ENCODE data around the gene CITED1. TPM values are rescaled to one million over a fixed set of nuclear protein-coding genes. Genes with fewer than 3 reads are reported as not detected.

CITED1 gene
- total and polyA plus RNA-seq, 2 of the 13 experiments (the other 11 are each of a cell fraction or from before 2014, with no cell fraction given): 0.09 TPM; not detected in 1

DNA sequence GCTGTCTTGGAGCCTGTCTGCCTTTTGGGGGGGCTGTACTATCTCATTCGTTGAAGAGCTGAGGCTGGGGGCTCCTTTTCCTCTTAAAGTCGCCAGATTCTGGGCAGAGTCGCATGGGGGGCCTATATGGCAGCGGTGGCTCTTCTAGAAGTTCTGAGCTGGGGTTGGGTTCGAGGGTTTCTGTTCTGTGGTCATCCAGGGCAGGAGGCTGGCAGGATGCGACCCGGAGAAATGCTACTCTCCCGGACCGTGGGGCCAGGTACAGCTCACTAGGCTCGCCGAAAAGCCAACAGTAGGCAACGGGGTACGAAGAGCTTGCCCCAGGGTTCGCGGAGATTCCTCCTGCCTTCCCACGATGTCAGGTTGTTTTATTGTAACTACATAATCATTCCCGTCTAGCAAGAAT, 1.9 kb upstream of the CITED1 start:
- Histone ChIP-seq H3K9ac (ENCODE audit: insufficient read depth, low read depth, low read length) (no peak overlapping the region), H4K20me1 (ENCODE audit: insufficient read depth, low read length) (no peaks in the 10 kb centered on the region), H3K4me2 (ENCODE audit: low read depth, low read length) (peak overlapping the region; percentile 72; the same call in 1 of the 2 replicates), H2AFZ (ENCODE audit: low read length) (no peak overlapping the region), H3K27ac (ENCODE audit: extremely low read length, insufficient read depth, low read length) (no peak overlapping the region), H3K4me1 (ENCODE audit: insufficient read depth, low read length) (peaks cover 30% of the 10 kb centered on the region), H3K9me3 (ENCODE audit: low read length) (no peaks in the 10 kb centered on the region), H3K27me3 (ENCODE audit: control insufficient read depth in 1 of 2, insufficient read depth in 2 of 2, low read length in 2 of 2) (peaks cover 6 to 55% of the 10 kb centered on the region in 2 experiments; a peak in 4 of 5 replicates), H3K4me3 (replicated peaks in 1 of 3; ENCODE audit: insufficient read depth in 1 of 3, low read depth in 2 of 3, low read length in 3 of 3) (peak overlapping the region in 2 of 3 experiments; percentile 30 to 60; a peak in 1 of 6 replicates), H3K79me2 (ENCODE audit: insufficient read depth, low read length) (no peaks in the 10 kb centered on the region), H3K36me3 (replicated peaks in 1 of 2; ENCODE audit: control insufficient read depth in 1 of 2, insufficient read depth in 2 of 2, low read length in 2 of 2) (no peaks in the 10 kb centered on the region)
- intact Hi-C loops (cut with micrococcal nuclease; ENCODE audit: unreplicated experiment): no loop called here
- CTCF ChIA-PET (ENCODE audit: low intra/inter-chr PET ratio, low total read pairs): no interaction called here
- POLR2A ChIA-PET: no interaction called here
- FAIRE-seq (no peak), ATAC-seq (no peak; the same call in 2 of the 3 replicates), DNase-seq (ENCODE audit: low spot score) (no peak)
- 4% methylated on average over 4 of the region's 17 CpGs for WGBS (ENCODE audit: low lambda C conversion rate)
- in situ Hi-C loops (cut with HindIII; ENCODE audit: extremely low pct_ligation_motif_present, low pct_unique_long_range_greater_than_20kb): loop anchor here (10.0 kb wide), 1 partner anchor 237 kb away; no protein-coding TSS in a partner anchor
- no TSS peak for BruUV-seq (replicated peaks)
- TF ChIP-seq ZNF775 (CRISPR knock-in tag; IDR thresholded peaks at IDR 0.05; ENCODE audit: borderline replicate concordance) (no peak), CBFB (CRISPR knock-in tag; IDR thresholded peaks at IDR 0.05) (no peak), REPIN1 (CRISPR knock-in tag; IDR thresholded peaks at IDR 0.05; ENCODE audit: borderline replicate concordance, low read depth) (no peak)

GRCh38 chrX:72306851-72307645, 1.3 kb upstream of the CITED1 start:
- Histone ChIP-seq H2AFZ (ENCODE audit: low read length) (no peak overlapping the region), H3K36me3 (replicated peaks in 1 of 2; ENCODE audit: control insufficient read depth in 1 of 2, insufficient read depth in 2 of 2, low read length in 2 of 2) (no peaks in the 10 kb centered on the region), H3K9ac (ENCODE audit: insufficient read depth, low read depth, low read length) (no peak overlapping the region), H3K4me2 (ENCODE audit: low read depth, low read length) (peak overlapping the region; percentile 72), H3K27ac (ENCODE audit: extremely low read length, insufficient read depth, low read length) (no peak overlapping the region), H3K79me2 (ENCODE audit: insufficient read depth, low read length) (no peaks in the 10 kb centered on the region), H4K20me1 (ENCODE audit: insufficient read depth, low read length) (no peaks in the 10 kb centered on the region), H3K4me1 (ENCODE audit: insufficient read depth, low read length) (peaks cover 30% of the 10 kb centered on the region), H3K4me3 (replicated peaks in 1 of 3; ENCODE audit: insufficient read depth in 1 of 3, low read depth in 2 of 3, low read length in 3 of 3) (peak overlapping the region; percentile 43 to 60 (median 49); a peak in 5 of 6 replicates), H3K27me3 (ENCODE audit: control insufficient read depth in 1 of 2, insufficient read depth in 2 of 2, low read length in 2 of 2) (peaks cover 6 to 55% of the 10 kb centered on the region in 2 experiments; a peak in 4 of 5 replicates), H3K9me3 (ENCODE audit: low read length) (no peaks in the 10 kb centered on the region)
- CTCF ChIA-PET (ENCODE audit: low intra/inter-chr PET ratio, low total read pairs): no interaction called here
- FAIRE-seq: no peak
- ATAC-seq: peak; percentile 78
- POLR2A ChIA-PET: no interaction called here
- WGBS (ENCODE audit: low lambda C conversion rate): 2% methylated on average over 11 of the region's 56 CpGs
- in situ Hi-C loops (cut with HindIII; ENCODE audit: extremely low pct_ligation_motif_present, low pct_unique_long_range_greater_than_20kb): loop anchor here (10.0 kb wide), 1 partner anchor 238 kb away; no protein-coding TSS in a partner anchor
- DNase-seq (ENCODE audit: low spot score): peak; percentile 17
- BruUV-seq (replicated peaks): no TSS peak
- intact Hi-C loops (cut with micrococcal nuclease; ENCODE audit: unreplicated experiment): no loop called here
- TF ChIP-seq, protein P1, sequence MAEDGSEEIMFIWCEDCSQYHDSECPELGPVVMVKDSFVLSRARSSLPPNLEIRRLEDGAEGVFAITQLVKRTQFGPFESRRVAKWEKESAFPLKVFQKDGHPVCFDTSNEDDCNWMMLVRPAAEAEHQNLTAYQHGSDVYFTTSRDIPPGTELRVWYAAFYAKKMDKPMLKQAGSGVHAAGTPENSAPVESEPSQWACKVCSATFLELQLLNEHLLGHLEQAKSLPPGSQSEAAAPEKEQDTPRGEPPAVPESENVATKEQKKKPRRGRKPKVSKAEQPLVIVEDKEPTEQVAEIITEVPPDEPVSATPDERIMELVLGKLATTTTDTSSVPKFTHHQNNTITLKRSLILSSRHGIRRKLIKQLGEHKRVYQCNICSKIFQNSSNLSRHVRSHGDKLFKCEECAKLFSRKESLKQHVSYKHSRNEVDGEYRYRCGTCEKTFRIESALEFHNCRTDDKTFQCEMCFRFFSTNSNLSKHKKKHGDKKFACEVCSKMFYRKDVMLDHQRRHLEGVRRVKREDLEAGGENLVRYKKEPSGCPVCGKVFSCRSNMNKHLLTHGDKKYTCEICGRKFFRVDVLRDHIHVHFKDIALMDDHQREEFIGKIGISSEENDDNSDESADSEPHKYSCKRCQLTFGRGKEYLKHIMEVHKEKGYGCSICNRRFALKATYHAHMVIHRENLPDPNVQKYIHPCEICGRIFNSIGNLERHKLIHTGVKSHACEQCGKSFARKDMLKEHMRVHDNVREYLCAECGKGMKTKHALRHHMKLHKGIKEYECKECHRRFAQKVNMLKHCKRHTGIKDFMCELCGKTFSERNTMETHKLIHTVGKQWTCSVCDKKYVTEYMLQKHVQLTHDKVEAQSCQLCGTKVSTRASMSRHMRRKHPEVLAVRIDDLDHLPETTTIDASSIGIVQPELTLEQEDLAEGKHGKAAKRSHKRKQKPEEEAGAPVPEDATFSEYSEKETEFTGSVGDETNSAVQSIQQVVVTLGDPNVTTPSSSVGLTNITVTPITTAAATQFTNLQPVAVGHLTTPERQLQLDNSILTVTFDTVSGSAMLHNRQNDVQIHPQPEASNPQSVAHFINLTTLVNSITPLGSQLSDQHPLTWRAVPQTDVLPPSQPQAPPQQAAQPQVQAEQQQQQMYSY (CRISPR knock-in tag; IDR thresholded peaks at IDR 0.05): peak; percentile 98
- no peak for TF ChIP-seq ETV5 (CRISPR knock-in tag; IDR thresholded peaks at IDR 0.05; ENCODE audit: borderline replicate concordance)
- TF ChIP-seq ZNF777 (CRISPR knock-in tag; IDR thresholded peaks at IDR 0.05): peak; percentile 48; the same call in 1 of the 2 replicates
- 0 out of 2 replicates have a peak, but pooled peaks have one; percentile 52 for TF ChIP-seq HNRNPL (IDR thresholded peaks at IDR 0.05; ENCODE audit: low read depth, low read length)
- peak; percentile 18; the same call in 1 of the 2 replicates for TF ChIP-seq ZNF687 (CRISPR knock-in tag; IDR thresholded peaks at IDR 0.05)
